RKO (cell line): ENCODE results near the gene ZSWIM3.
"Not testable (repeated sequence)": the region's sequence is repeated elsewhere in the genome, so short reads cannot be mapped to it uniquely, and the experiment has no call there.

Experiments
- DNase-seq: peaks from one replicate; pipeline ENCODE4 v3.0.0-alpha.2; 2016; ENCODE audit warnings: low spot score

ZSWIM3 gene

GRCh38 chr20:45861221-45862075 lies 4.0 kb downstream of the ZSWIM3 start:
- DNase-seq = no peak

- no peak for DNase-seq
Measured at GRCh38 chr20:45863543-45864470, 6.4 kb downstream of the ZSWIM3 start.

DNA sequence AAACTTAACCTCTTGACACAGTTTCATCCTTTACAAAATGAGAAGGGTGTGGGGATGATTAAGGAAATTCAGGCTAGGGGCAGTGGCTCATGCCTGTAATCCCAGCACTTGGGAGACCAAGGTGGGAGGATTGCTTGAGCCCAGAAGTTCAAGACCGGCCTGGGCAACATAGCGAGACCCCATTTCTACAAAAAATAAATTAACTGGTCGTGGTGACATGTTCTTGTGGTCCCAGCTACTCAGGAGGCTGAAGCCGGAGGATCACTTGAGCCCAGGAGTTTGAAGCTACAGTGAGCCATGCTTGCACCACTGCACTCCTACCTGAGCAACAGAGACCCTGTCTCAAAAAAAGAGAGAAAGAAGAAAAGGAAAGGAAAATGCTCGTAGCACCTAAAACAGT lies 9.0 kb downstream of the ZSWIM3 start:
- no peak for DNase-seq

- DNase-seq = no peak
Measured at GRCh38 chr20:45867136-45867818, 9.9 kb downstream of the ZSWIM3 start.

- DNase-seq = peak; percentile 56
Measured at GRCh38 chr20:45867819-45868176, 10.4 kb downstream of the ZSWIM3 start.

DNA sequence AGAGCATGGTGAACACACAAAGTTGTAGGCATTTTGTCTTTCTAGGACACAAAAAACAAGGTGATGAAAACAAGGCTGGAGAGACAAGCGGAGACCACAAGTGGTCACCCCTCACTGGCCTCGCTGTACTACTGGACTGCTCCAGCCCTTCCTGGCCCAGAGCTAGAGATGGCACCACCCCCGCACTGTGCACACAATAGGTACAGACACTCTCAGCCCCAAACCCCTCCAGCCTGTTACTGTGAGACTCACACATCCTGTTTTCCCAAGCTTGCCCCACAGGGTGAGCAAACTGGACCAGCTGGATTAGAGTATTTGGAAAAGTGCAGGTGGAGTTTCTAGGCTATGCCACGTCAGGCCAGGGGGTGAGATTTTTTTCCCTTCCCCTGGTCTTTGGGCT lies 15.2 kb downstream of the ZSWIM3 start:
- DNase-seq = no peak

DNA sequence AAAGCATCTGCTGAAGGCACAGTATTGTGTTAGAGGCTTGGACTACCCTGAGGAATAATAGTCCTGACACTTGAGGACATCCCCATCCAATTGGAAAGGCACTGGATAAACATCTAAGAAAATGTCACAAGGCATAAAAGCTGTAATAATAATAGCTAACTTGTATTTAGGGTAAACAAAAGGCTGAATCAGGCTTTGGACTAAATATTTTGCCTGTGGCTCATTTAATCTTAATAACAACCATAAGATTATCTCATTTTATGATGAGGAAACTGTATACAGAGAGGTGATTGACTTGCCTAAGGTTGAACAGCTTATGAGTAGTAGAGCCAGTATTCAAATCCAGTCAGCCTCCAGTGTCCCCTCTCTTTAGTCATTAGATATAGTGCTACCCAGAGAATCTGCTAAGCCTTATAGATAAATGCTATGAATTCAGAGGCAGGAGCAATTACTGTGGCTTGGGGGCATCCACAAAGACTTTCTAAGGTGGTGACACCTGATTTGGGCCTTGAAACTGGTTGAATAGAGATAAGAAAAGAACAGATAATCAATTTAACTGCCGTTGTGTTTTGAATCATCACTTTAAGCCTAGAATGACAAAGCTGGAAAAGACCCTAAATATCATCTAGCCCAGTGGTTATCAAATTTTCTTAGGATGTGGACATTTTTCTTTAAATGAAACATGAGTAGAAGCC lies 16.1 kb downstream of the ZSWIM3 start:
- no peak for DNase-seq

- not testable (repeated sequence) for DNase-seq
Measured at GRCh38 chr20:45874104-45874481, 16.7 kb downstream of the ZSWIM3 start.

- DNase-seq = no peak
Measured at GRCh38 chr20:45874576-45874975, 17.2 kb downstream of the ZSWIM3 start.

- no peak for DNase-seq
Measured at GRCh38 chr20:45878076-45878761, 20.8 kb downstream of the ZSWIM3 start.

DNA sequence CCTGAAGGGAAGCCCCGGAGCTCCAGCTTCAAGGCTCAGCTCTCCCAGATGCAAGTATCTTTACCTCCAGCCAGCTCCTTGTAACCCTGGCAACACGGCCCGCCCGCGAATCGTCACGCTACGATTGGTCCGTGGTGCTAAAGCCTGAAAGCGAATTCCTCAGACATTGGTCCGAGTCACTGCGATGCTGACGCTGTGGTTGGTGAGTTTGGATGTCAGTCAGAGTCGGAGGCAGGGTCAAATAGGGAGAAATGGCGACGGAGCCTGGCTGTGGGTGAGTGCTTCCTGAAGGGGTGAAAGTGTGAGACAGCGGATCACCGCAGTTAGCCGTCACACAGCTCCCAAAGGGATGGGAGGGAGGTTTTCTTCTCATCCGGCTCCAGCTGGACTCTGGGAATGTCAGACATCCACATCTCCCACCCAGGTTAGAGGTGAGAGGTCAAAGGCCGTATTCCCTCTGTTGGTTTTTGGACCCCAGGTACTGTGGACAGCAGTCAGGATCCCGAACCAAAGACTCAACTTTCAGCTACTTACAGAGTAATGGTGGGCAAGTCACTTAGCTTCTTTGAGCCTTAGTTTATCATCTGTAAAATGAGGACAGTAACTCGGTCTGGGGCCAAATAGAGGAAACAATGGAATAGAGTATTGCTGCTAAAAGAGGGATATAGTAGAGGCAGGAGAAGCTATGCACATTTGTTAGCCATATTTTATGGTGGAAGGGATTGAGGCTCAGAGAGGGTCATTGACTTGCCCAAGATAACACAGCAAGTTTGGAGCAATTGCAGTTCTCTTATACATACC lies 23.8 kb downstream of the ZSWIM3 start, which contains the start of gene ZSWIM1:
TSS of gene ZSWIM1 (plus strand) at position 240 of the 801 bp plus-strand sequence. CDS start 1,366 bp downstream, outside the sequence.
- peak; percentile 99 for DNase-seq

DNA sequence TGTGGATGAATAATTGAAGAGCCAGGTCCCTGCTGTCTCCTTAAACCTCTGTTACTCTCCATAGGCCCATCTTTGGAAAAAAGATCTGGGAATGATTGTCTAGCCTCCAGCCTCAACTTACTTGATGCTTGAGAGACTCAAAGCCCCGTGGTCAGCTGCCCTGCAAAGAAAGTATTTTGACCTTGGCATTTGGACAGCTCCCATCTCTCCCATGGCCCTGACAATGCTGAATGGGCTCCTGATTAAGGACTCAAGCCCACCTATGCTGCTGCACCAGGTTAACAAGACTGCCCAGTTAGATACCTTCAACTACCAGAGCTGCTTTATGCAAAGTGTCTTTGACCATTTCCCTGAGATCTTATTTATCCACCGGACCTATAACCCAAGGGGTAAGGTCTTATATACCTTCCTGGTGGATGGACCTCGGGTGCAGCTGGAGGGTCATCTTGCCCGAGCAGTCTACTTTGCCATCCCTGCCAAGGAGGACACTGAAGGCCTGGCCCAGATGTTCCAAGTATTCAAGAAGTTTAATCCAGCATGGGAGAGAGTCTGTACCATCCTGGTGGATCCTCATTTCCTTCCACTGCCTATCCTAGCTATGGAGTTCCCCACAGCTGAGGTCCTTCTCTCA lies 25.2 kb downstream of the ZSWIM3 start:
- DNase-seq = no peak

DNA sequence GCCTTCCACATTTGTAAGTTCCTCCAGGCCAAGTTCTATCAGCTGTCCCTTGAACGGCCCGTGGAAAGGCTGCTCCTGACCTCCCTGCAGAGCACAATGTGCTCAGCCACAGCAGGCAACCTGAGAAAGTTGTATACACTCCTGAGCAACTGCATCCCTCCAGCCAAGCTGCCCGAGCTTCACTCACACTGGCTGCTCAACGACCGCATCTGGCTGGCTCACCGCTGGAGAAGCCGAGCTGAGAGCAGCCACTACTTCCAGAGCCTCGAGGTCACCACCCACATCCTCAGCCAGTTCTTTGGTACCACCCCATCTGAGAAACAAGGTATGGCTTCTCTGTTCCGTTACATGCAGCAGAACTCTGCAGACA lies 25.7 kb downstream of the ZSWIM3 start:
- DNase-seq = no peak

- no peak for DNase-seq
Measured at GRCh38 chr20:45886590-45887345, 29.4 kb downstream of the ZSWIM3 start.

DNA sequence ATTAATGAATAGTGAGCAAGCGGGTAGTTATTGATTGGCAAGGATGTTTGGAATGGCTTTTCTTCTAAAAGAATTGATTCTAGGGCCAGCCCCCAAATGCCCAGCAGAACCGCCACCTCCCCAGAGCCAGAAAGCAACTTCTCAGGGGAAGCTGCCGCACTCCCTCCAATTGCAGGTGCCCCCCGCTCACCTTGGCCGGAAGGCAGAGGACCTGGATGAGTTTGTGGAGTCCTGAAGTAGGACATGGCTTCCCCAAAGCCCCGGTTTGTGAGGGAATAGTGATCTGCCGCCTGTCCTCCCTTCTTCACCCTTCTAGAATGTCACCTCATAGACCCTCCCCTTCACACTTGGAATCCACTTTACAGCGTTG lies 29.9 kb downstream of the ZSWIM3 start, which contains the start of gene SPATA25:
TSS of gene SPATA25 (minus strand) at position 277 of the 370 bp plus-strand sequence. CDS start at position 245, 32 bp downstream.
- DNase-seq = no peak

DNA sequence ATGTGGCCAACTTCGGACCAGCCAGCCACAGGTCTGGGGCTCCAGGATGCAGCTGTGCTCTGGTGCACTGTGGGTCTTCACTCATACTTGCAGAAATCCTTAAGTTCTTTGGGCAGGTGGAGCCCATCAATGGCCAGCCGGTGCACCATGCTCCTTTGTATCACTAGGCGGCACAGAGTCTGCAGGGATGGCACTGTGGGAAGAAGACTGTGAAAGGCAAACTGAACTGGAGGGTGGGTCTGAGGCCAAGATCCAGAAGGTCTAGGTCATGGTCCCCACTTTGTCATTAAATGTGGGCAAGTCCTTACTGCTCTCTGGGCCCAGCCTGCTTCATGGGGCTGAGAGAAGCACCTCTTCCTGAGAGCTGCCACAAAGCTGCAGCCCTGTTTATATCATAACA lies 31.3 kb downstream of the ZSWIM3 start:
- no peak for DNase-seq

DNA sequence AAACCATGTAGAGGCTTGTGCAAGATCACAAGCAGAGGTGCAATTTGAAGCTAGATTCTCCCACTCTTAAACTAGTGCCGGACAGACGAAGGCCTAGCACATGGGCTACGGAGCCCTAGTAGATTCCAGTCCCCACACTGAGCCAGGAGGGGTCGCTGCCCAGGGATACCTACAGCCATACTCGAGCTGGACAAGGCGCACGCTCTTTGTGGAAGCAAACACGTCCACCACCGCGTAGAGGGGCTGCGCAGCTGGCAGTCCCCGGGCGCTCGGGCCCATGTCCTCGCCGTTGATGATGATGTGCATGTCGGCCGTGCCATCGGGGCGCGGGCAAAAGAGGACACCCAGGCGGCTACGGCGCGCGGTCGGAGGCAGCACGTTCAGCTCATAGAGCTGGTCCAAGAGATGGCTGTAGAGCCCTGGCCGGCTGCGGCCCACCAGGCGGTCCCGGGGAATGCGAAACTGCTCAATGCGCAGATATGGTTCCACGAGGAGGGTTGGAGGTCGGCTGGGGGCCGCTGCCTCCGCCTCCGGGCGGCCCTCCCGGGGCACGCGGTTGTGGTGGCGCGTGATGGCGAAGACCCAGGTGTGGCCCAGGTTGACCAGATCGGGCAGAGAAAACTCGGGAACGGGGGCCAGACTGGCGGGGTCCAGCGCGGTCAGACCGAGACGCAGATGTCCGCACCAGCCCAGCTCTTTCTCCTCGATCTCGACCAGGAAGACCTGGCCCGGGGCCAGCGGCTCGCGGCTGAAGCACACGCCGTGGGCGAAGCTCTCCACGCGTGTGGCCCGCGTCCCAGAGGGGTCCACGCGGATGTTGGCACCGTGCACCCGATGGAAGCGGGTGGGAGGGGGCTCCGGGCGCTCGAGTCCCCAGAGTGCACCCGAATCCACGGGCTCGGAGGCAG lies 32.9 kb downstream of the ZSWIM3 start:
- no peak for DNase-seq
